Activated effector memory CD4-positive, alpha-beta T cell treated with Interleukin-2 at 50 U/mL for 16 hours (primary cell): ENCODE measurements around the gene MAU2.

Experiments used
- DNase-seq: peaks from one replicate; pipeline ENCODE4 v3.0.0-alpha.2; 2020

Gene MAU2

GRCh38 chr19:19308373-19308772 is 12.3 kb upstream of the MAU2 start:
- no peak for DNase-seq

- no peak for DNase-seq
These were observed 5.2 kb upstream of the MAU2 start for GRCh38 chr19:19315444-19315843.

GRCh38 chr19:19316082-19316481 is 4.5 kb upstream of the MAU2 start:
- DNase-seq, result no peak

GRCh38 chr19:19319732-19320360 is 783 bp upstream of the MAU2 start:
- no peak for DNase-seq

GRCh38 chr19:19321141-19321577 is 530 bp downstream of the MAU2 start:
- no peak for DNase-seq

- no peak for DNase-seq
These were observed 3.6 kb downstream of the MAU2 start for GRCh38 chr19:19324059-19324770.

GRCh38 chr19:19327672-19328071 is 7.0 kb downstream of the MAU2 start:
- no peak for DNase-seq

- no peak for DNase-seq
These were observed 8.5 kb downstream of the MAU2 start for GRCh38 chr19:19329126-19329525.

GRCh38 chr19:19334063-19334988 is 13.7 kb downstream of the MAU2 start:
- no peak for DNase-seq

- no peak for DNase-seq
These were observed 14.3 kb downstream of the MAU2 start for GRCh38 chr19:19334989-19335344.

- DNase-seq, result no peak
These were observed 15.0 kb downstream of the MAU2 start for GRCh38 chr19:19335408-19336158.

- DNase-seq, result no peak
These were observed 16.0 kb downstream of the MAU2 start for GRCh38 chr19:19336597-19336996.

- DNase-seq, result no peak
These were observed 16.5 kb downstream of the MAU2 start for GRCh38 chr19:19337120-19337519.

GRCh38 chr19:19338082-19338481 is 17.5 kb downstream of the MAU2 start:
- DNase-seq, result no peak

- no peak for DNase-seq
These were observed 20.4 kb downstream of the MAU2 start for GRCh38 chr19:19341026-19341425.

- DNase-seq, result no peak
These were observed 21.7 kb downstream of the MAU2 start for GRCh38 chr19:19342086-19343015.

GRCh38 chr19:19343016-19343362 is 22.4 kb downstream of the MAU2 start:
- DNase-seq, result no peak

GRCh38 chr19:19343762-19344161 is 23.1 kb downstream of the MAU2 start:
- no peak for DNase-seq

GRCh38 chr19:19345232-19345631 is 24.6 kb downstream of the MAU2 start:
- DNase-seq, result no peak

- no peak for DNase-seq
These were observed 25.3 kb downstream of the MAU2 start for GRCh38 chr19:19345970-19346369.

- no peak for DNase-seq
These were observed 26.9 kb downstream of the MAU2 start for GRCh38 chr19:19347401-19348110.
